ENCODE results near the gene KIF26B.

DNA sequence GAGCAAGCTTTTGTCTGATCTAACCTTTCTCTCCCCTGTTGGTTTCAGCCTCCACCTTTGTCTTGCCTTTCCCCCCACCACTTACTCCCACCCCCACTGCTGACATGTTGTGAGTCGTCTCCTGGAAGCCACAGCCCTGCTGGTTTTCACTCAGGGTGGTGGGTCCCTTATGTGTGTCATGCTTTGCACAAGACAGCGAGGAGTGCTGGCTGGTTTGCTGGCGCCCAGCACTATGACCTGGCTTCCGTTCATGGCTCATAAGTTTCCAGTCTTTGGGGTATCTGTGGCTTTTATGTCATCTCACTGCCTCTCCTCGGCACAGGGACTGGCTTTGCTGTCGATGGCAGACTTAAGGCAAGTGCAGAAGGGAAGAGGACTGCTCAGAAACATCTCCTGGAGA lies 177.7 kb downstream of the KIF26B start:
- TF ChIP-seq CTCF (IDR thresholded peaks at IDR 0.05) = no peak
- no peak for TF ChIP-seq POLR2A (IDR thresholded peaks at IDR 0.05)
